ENCODE results near the gene TTLL9.
A peak's percentile ranks its signal among the peaks of the same experiment; 100 is the strongest.

Gene TTLL9

DNA sequence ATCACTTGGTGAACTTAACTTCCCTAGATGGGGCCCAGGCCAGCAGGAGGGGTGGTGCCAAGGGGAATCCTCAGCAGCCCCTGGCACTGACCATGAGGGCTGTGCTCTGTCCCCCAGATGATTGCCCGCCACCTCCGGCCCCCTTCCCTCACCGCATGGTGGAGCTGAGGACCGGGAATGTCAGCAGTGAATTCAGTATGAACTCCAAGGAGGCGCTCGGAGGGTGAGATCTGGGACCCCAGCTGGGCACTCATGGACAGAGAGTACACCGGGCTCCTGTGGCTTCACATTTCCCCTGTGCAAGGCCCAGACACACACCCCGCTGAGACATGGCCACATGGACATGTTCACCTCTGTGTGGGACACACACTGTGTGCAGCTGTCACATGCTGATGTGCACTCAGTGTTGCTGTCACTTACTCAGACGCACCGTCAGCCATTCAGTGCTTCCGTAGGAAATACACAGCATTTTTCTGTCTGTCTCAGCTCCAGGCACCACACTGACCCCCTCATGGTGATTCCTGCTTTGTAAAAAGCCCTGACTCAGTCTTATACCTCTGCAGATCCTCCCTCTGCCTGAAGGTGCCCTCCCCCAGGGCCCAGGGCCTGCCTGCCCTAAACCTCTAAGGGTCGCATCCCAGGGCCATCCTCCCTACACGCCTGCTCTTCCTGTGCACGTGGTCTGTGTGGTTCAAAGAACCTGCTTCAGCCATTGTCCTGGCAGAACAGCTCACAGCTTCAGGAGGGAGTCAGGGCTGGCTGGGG, 46.9 kb upstream of the TTLL9 start:
- no peaks in the 10 kb centered on the region for H3K79me1 ChIP-seq (ENCODE audit: low read length)
- H2BK120ac ChIP-seq (ENCODE audit: insufficient read depth, low read length, poor library complexity): no peak overlapping the region
- H3K27ac ChIP-seq (ENCODE audit: low read depth, low read length): no peak overlapping the region
- H3K14ac ChIP-seq (ENCODE audit: low read length): no peak overlapping the region
- H4K91ac ChIP-seq (ENCODE audit: low read depth, low read length): no peak overlapping the region
- no peak overlapping the region for H2AFZ ChIP-seq (ENCODE audit: insufficient read depth, low read length, poor library complexity)
- peak overlapping the region; percentile 11 for H2AK5ac ChIP-seq (ENCODE audit: low read length)
- no peaks in the 10 kb centered on the region for H3K27me3 ChIP-seq (ENCODE audit: insufficient read depth, low read length)
- no peak overlapping the region for H3K23ac ChIP-seq (ENCODE audit: low read length)
- peaks cover 0 to 3% of the 10 kb centered on the region in 2 experiments for H3K4me1 ChIP-seq (ENCODE audit: control insufficient read depth in 1 of 2, insufficient read depth in 2 of 2, low read length in 2 of 2)
- H3K9me3 ChIP-seq (ENCODE audit: insufficient read depth, low read depth, low read length): peaks cover 1% of the 10 kb centered on the region
- no peaks in the 10 kb centered on the region for H3K36me3 ChIP-seq (ENCODE audit: control insufficient read depth in 1 of 2, insufficient read depth in 2 of 2, low read length in 2 of 2)
- no peak overlapping the region for H3K4ac ChIP-seq (ENCODE audit: low read depth, low read length)
- WGBS (ENCODE audit: extremely low coverage, insufficient coverage, insufficient read length): no CpG with 5 or more reads among the region's 14 CpGs
- H3K4me2 ChIP-seq (ENCODE audit: low read length): no peak overlapping the region
- no peak overlapping the region for H2BK5ac ChIP-seq (ENCODE audit: low read depth, low read length, poor library complexity)
- no peak overlapping the region for H4K8ac ChIP-seq (ENCODE audit: low read depth, low read length)
- no peak overlapping the region for H2BK12ac ChIP-seq (ENCODE audit: low read length)
- H3K79me2 ChIP-seq (ENCODE audit: control insufficient read depth, insufficient read depth, low read length, poor library complexity): no peaks in the 10 kb centered on the region
- DNase-seq: no peak
- no peak overlapping the region for H3K9ac ChIP-seq (ENCODE audit: low read length)
- H3K18ac ChIP-seq (ENCODE audit: low read length): no peak overlapping the region
- no peak overlapping the region for H3K4me3 ChIP-seq (ENCODE audit: low read depth, low read length)
- H4K12ac ChIP-seq (ENCODE audit: low read depth, low read length): no peak overlapping the region

GRCh38 chr20:31824125-31824485, 46.3 kb upstream of the TTLL9 start:
- H4K12ac ChIP-seq (ENCODE audit: low read depth, low read length): no peak overlapping the region
- no peak overlapping the region for H3K23ac ChIP-seq (ENCODE audit: low read length)
- no peak overlapping the region for H3K4me3 ChIP-seq (ENCODE audit: low read depth, low read length)
- no peak overlapping the region for H3K14ac ChIP-seq (ENCODE audit: low read length)
- H2BK120ac ChIP-seq (ENCODE audit: insufficient read depth, low read length, poor library complexity): no peak overlapping the region
- H3K27me3 ChIP-seq (ENCODE audit: insufficient read depth, low read length): no peaks in the 10 kb centered on the region
- no peak overlapping the region for H4K91ac ChIP-seq (ENCODE audit: low read depth, low read length)
- H3K27ac ChIP-seq (ENCODE audit: low read depth, low read length): no peak overlapping the region
- H3K79me1 ChIP-seq (ENCODE audit: low read length): no peaks in the 10 kb centered on the region
- no peak overlapping the region for H3K9ac ChIP-seq (ENCODE audit: low read length)
- H4K8ac ChIP-seq (ENCODE audit: low read depth, low read length): no peak overlapping the region
- H2AK5ac ChIP-seq (ENCODE audit: low read length): no peak overlapping the region
- no peak overlapping the region for H3K4me2 ChIP-seq (ENCODE audit: low read length)
- H3K4me1 ChIP-seq (ENCODE audit: control insufficient read depth in 1 of 2, insufficient read depth in 2 of 2, low read length in 2 of 2): peaks cover 0 to 3% of the 10 kb centered on the region in 2 experiments
- H2AFZ ChIP-seq (ENCODE audit: insufficient read depth, low read length, poor library complexity): no peak overlapping the region
- H2BK5ac ChIP-seq (ENCODE audit: low read depth, low read length, poor library complexity): no peak overlapping the region
- no CpG with 5 or more reads among the region's 4 CpGs for WGBS (ENCODE audit: extremely low coverage, insufficient coverage, insufficient read length)
- H3K9me3 ChIP-seq (ENCODE audit: insufficient read depth, low read depth, low read length): peaks cover 1% of the 10 kb centered on the region
- no peaks in the 10 kb centered on the region for H3K79me2 ChIP-seq (ENCODE audit: control insufficient read depth, insufficient read depth, low read length, poor library complexity)
- no peak for DNase-seq
- no peak overlapping the region for H3K4ac ChIP-seq (ENCODE audit: low read depth, low read length)
- H2BK12ac ChIP-seq (ENCODE audit: low read length): no peak overlapping the region
- no peak overlapping the region for H3K18ac ChIP-seq (ENCODE audit: low read length)
- no peaks in the 10 kb centered on the region for H3K36me3 ChIP-seq (ENCODE audit: control insufficient read depth in 1 of 2, insufficient read depth in 2 of 2, low read length in 2 of 2)

DNA sequence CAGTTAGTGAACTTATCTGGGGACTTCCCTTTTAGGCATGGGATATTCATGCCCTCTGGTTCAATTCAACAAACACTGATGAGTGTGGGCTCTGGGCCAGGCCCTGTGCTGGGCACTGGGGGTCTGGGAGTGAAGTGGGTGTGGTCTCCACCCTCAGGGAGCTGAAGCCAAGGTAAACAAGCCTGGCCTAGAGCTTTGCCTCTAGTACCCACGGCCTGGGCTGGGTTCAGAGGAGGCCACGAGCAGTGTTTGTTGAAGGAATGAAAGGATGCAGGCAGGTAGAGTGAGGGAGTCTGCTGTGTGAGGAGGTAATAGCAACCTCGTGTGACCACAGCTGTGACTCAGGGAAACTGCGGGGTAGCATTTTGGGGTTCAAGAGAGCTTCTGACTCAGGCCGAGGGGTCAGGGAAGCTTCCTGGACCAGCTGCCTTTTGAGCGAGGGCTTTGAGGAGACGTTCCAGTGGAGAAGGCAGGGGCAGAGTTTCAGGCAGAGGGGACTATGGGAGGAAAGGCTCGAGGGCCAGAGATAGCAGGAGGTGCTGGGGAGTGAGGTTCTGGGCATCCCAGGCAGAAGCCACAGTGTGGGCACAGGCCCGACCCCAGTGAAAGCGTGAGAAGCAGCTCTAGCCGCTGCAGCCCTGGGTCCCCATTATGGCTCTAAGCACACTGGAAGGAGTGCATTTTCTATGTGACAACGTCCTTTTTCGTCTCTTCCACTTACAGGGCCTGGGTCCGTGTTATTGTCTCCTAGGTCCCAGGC, 45.7 kb upstream of the TTLL9 start:
- no peaks in the 10 kb centered on the region for H3K27me3 ChIP-seq (ENCODE audit: insufficient read depth, low read length)
- WGBS (ENCODE audit: extremely low coverage, insufficient coverage, insufficient read length): no CpG with 5 or more reads among the region's 14 CpGs
- no peak overlapping the region for H4K12ac ChIP-seq (ENCODE audit: low read depth, low read length)
- H2BK5ac ChIP-seq (ENCODE audit: low read depth, low read length, poor library complexity): no peak overlapping the region
- no peaks in the 10 kb centered on the region for H3K36me3 ChIP-seq (ENCODE audit: control insufficient read depth in 1 of 2, insufficient read depth in 2 of 2, low read length in 2 of 2)
- H2AK5ac ChIP-seq (ENCODE audit: low read length): no peak overlapping the region
- H2BK12ac ChIP-seq (ENCODE audit: low read length): no peak overlapping the region
- H3K79me2 ChIP-seq (ENCODE audit: control insufficient read depth, insufficient read depth, low read length, poor library complexity): no peaks in the 10 kb centered on the region
- no peak overlapping the region for H2BK120ac ChIP-seq (ENCODE audit: insufficient read depth, low read length, poor library complexity)
- H4K8ac ChIP-seq (ENCODE audit: low read depth, low read length): no peak overlapping the region
- H3K27ac ChIP-seq (ENCODE audit: low read depth, low read length): no peak overlapping the region
- no peak for DNase-seq
- H3K18ac ChIP-seq (ENCODE audit: low read length): no peak overlapping the region
- no peak overlapping the region for H3K14ac ChIP-seq (ENCODE audit: low read length)
- peaks cover 0 to 3% of the 10 kb centered on the region in 2 experiments for H3K4me1 ChIP-seq (ENCODE audit: control insufficient read depth in 1 of 2, insufficient read depth in 2 of 2, low read length in 2 of 2)
- no peak overlapping the region for H3K4me3 ChIP-seq (ENCODE audit: low read depth, low read length)
- H3K9ac ChIP-seq (ENCODE audit: low read length): no peak overlapping the region
- H3K4ac ChIP-seq (ENCODE audit: low read depth, low read length): no peak overlapping the region
- H2AFZ ChIP-seq (ENCODE audit: insufficient read depth, low read length, poor library complexity): no peak overlapping the region
- H3K23ac ChIP-seq (ENCODE audit: low read length): no peak overlapping the region
- no peak overlapping the region for H3K4me2 ChIP-seq (ENCODE audit: low read length)
- peaks cover 1% of the 10 kb centered on the region for H3K9me3 ChIP-seq (ENCODE audit: insufficient read depth, low read depth, low read length)
- no peaks in the 10 kb centered on the region for H3K79me1 ChIP-seq (ENCODE audit: low read length)
- no peak overlapping the region for H4K91ac ChIP-seq (ENCODE audit: low read depth, low read length)

GRCh38 chr20:31826074-31826473, 44.4 kb upstream of the TTLL9 start:
- H3K27me3 ChIP-seq (ENCODE audit: insufficient read depth, low read length): no peaks in the 10 kb centered on the region
- no peaks in the 10 kb centered on the region for H3K79me2 ChIP-seq (ENCODE audit: control insufficient read depth, insufficient read depth, low read length, poor library complexity)
- H4K12ac ChIP-seq (ENCODE audit: low read depth, low read length): no peak overlapping the region
- no peak overlapping the region for H3K18ac ChIP-seq (ENCODE audit: low read length)
- no peak overlapping the region for H2BK120ac ChIP-seq (ENCODE audit: insufficient read depth, low read length, poor library complexity)
- H3K4ac ChIP-seq (ENCODE audit: low read depth, low read length): no peak overlapping the region
- H4K91ac ChIP-seq (ENCODE audit: low read depth, low read length): no peak overlapping the region
- H3K4me3 ChIP-seq (ENCODE audit: low read depth, low read length): no peak overlapping the region
- no peak overlapping the region for H3K4me2 ChIP-seq (ENCODE audit: low read length)
- H2BK5ac ChIP-seq (ENCODE audit: low read depth, low read length, poor library complexity): no peak overlapping the region
- peaks cover 0 to 3% of the 10 kb centered on the region in 2 experiments for H3K4me1 ChIP-seq (ENCODE audit: control insufficient read depth in 1 of 2, insufficient read depth in 2 of 2, low read length in 2 of 2)
- no peaks in the 10 kb centered on the region for H3K36me3 ChIP-seq (ENCODE audit: control insufficient read depth in 1 of 2, insufficient read depth in 2 of 2, low read length in 2 of 2)
- no CpG with 5 or more reads among the region's 5 CpGs for WGBS (ENCODE audit: extremely low coverage, insufficient coverage, insufficient read length)
- no peak overlapping the region for H2AK5ac ChIP-seq (ENCODE audit: low read length)
- H3K9me3 ChIP-seq (ENCODE audit: insufficient read depth, low read depth, low read length): peaks cover 1% of the 10 kb centered on the region
- H3K27ac ChIP-seq (ENCODE audit: low read depth, low read length): no peak overlapping the region
- H3K9ac ChIP-seq (ENCODE audit: low read length): no peak overlapping the region
- H3K14ac ChIP-seq (ENCODE audit: low read length): no peak overlapping the region
- H4K8ac ChIP-seq (ENCODE audit: low read depth, low read length): no peak overlapping the region
- no peak overlapping the region for H2BK12ac ChIP-seq (ENCODE audit: low read length)
- DNase-seq: no peak
- no peak overlapping the region for H3K23ac ChIP-seq (ENCODE audit: low read length)
- H2AFZ ChIP-seq (ENCODE audit: insufficient read depth, low read length, poor library complexity): no peak overlapping the region
- H3K79me1 ChIP-seq (ENCODE audit: low read length): no peaks in the 10 kb centered on the region
